H1 (cell line): Measurements from ENCODE around the gene LKAAEAR1. TPM values are rescaled to one million over a fixed set of nuclear protein-coding genes. Genes with fewer than 3 reads are reported as not detected.

Source experiments
- CTCF ChIA-PET: fragments of 300-600 bp; sonication (Branson Sonifier 250); formaldehyde crosslinking; loops from one replicate; lab custom pipeline; 2021; ENCODE audit not compliant: partially characterized antibody; lab: Charles Lee
- POLR2A ChIA-PET: fragments of 300-600 bp; sonication (Branson Sonifier 250); formaldehyde crosslinking; loops from one replicate; lab custom pipeline; 2021; ENCODE audit warnings: inconsistent platforms; ENCODE audit not compliant: partially characterized antibody; lab: Charles Lee
- DNase-seq, 2 experiments: peaks; one replicate each; pipeline versions ENCODE4 v3.0.0 to v3.0.0-alpha.2; 2010 to 2022; ENCODE audit warnings: low spot score in 2 of 2, low read depth in 1 of 2, mixed read lengths in 1 of 2
- FAIRE-seq: peaks from 2 replicates; lab custom pipeline; 2011; peaks lifted over from hg19 to GRCh38; lab: Jason Lieb, UNC
- H2AFZ ChIP-seq: 2 replicates; pipeline ENCODE4 v1.8.1; 2012; ENCODE audit warnings: low read length, inconsistent platforms
- H2AK5ac ChIP-seq: 2 replicates; pipeline ENCODE4 v1.6.1; 2013; ENCODE audit warnings: low read depth, low read length
- H2BK120ac ChIP-seq: replicated peaks from 2 replicates; pipeline ENCODE3; 2013; ENCODE audit warnings: low read depth, low read length, inconsistent platforms
- H2BK12ac ChIP-seq: 2 replicates; pipeline ENCODE4 v1.6.1; 2013; ENCODE audit warnings: low read depth, low read length
- H2BK15ac ChIP-seq: 2 replicates; pipeline ENCODE4 v1.6.1; 2013; ENCODE audit warnings: low read length
- H2BK20ac ChIP-seq: 2 replicates; pipeline ENCODE4 v1.6.1; 2013; ENCODE audit warnings: low read length
- H2BK5ac ChIP-seq: 2 replicates; pipeline ENCODE4 v1.6.1; 2013; ENCODE audit warnings: low read depth, low read length
- H3K14ac ChIP-seq: 2 replicates; pipeline ENCODE4 v1.6.1; 2013; ENCODE audit warnings: inconsistent platforms; ENCODE audit not compliant: insufficient read length
- H3K18ac ChIP-seq: 2 replicates; pipeline ENCODE4 v1.6.1; 2013; ENCODE audit warnings: low read length; ENCODE audit errors: extremely low read depth
- H3K23ac ChIP-seq: 2 replicates; pipeline ENCODE4 v1.6.1; 2013; ENCODE audit warnings: inconsistent platforms; ENCODE audit not compliant: insufficient read length
- H3K23me2 ChIP-seq: 2 replicates; pipeline ENCODE4 v1.6.1; 2013; ENCODE audit warnings: low read depth, low read length
- H3K27ac ChIP-seq: 2 replicates; pipeline ENCODE4 v1.6.1; 2011; ENCODE audit warnings: low read depth, low read length, inconsistent platforms
- H3K27me3 ChIP-seq, 4 experiments: replicated peaks in 1 of 4; 1 replicate in 1 of 4; 2 replicates in 3 of 4; pipeline versions ENCODE4 v1.6.1 to v1.8.1; 2011 to 2013; ENCODE audit warnings: low read length in 3 of 4, mild to moderate bottlenecking in 3 of 4, inconsistent platforms in 2 of 4, mixed read lengths in 2 of 4, moderate library complexity in 1 of 4; ENCODE audit not compliant: control insufficient read depth in 3 of 4, insufficient read depth in 3 of 4; ENCODE audit errors: extremely low read depth in 1 of 4
- H3K36me3 ChIP-seq, 4 experiments: 2 replicates each; pipeline versions ENCODE4 v1.6.1 to v1.8.1; 2011 to 2013; ENCODE audit warnings: mild to moderate bottlenecking in 4 of 4, low read length in 3 of 4, moderate library complexity in 2 of 4, control low read depth in 1 of 4, inconsistent platforms in 1 of 4; ENCODE audit not compliant: insufficient read depth in 4 of 4, control insufficient read depth in 2 of 4
- H3K4ac ChIP-seq: replicated peaks from 2 replicates; pipeline ENCODE3; 2013; ENCODE audit warnings: low read length, low read depth, mixed read lengths, inconsistent platforms; ENCODE audit not compliant: insufficient read length
- H3K4me1 ChIP-seq, 4 experiments: replicated peaks in 1 of 4; 1 replicate in 1 of 4; 2 replicates in 3 of 4; pipeline versions ENCODE4 v1.6.1 to v1.8.1; 2011 to 2013; ENCODE audit warnings: low read length in 3 of 4, inconsistent platforms in 2 of 4, mixed read lengths in 1 of 4; ENCODE audit not compliant: insufficient read depth in 4 of 4, control insufficient read depth in 3 of 4
- H3K4me2 ChIP-seq, 2 experiments: 2 replicates each; pipeline versions ENCODE4 v1.6.1 to v1.8.1; 2011 to 2013; ENCODE audit warnings: low read depth in 2 of 2, low read length in 2 of 2, control low read depth in 1 of 2, inconsistent platforms in 1 of 2, mild to moderate bottlenecking in 1 of 2; ENCODE audit not compliant: insufficient read depth in 1 of 2
- H3K4me3 ChIP-seq, 4 experiments: fragments of 200-600, 300-600 bp in 1 of 4; sonication (generic), shearing (Covaris generic), sonication (Bioruptor Twin) in 1 of 4; 2 replicates each; pipeline versions ENCODE4 v1.5.1 to v1.8.1; 2011 to 2016; ENCODE audit warnings: low read length in 4 of 4, low read depth in 3 of 4, control low read depth in 2 of 4, inconsistent platforms in 2 of 4, mild to moderate bottlenecking in 2 of 4, mixed read lengths in 1 of 4, moderate library complexity in 1 of 4; ENCODE audit not compliant: insufficient read depth in 2 of 4; ENCODE audit errors: extremely low read depth in 1 of 4
- H3K56ac ChIP-seq: replicated peaks from 2 replicates; pipeline ENCODE3; 2013; ENCODE audit warnings: low read depth, mild to moderate bottlenecking, mixed read lengths, low read length, inconsistent platforms; ENCODE audit not compliant: insufficient read length
- H3K79me1 ChIP-seq: 2 replicates; pipeline ENCODE4 v1.6.1; 2013; ENCODE audit warnings: low read depth, low read length, control low read depth
- H3K79me2 ChIP-seq, 2 experiments: 2 replicates each; pipeline versions ENCODE4 v1.6.1 to v1.8.1; 2012 to 2013; ENCODE audit warnings: low read length in 2 of 2, mild to moderate bottlenecking in 2 of 2, inconsistent platforms in 1 of 2; ENCODE audit not compliant: insufficient read depth in 2 of 2, control insufficient read depth in 1 of 2
- H3K9ac ChIP-seq, 4 experiments: replicated peaks in 1 of 4; 1 replicate in 1 of 4; 2 replicates in 3 of 4; pipeline versions ENCODE4 v1.6.1 to v1.8.1; 2011 to 2013; ENCODE audit warnings: low read depth in 3 of 4, low read length in 3 of 4, control low read depth in 2 of 4, mild to moderate bottlenecking in 2 of 4, moderate library complexity in 2 of 4, inconsistent platforms in 1 of 4; ENCODE audit errors: extremely low read depth in 1 of 4
- H3K9me3 ChIP-seq, 2 experiments: 2 replicates each; pipeline versions ENCODE4 v1.6.1 to v1.8.1; 2012 to 2013; ENCODE audit warnings: mild to moderate bottlenecking in 2 of 2, moderate library complexity in 2 of 2, control low read depth in 1 of 2, inconsistent platforms in 1 of 2, low read depth in 1 of 2, low read length in 1 of 2, mixed read lengths in 1 of 2; ENCODE audit not compliant: insufficient read depth in 2 of 2
- H4K20me1 ChIP-seq, 2 experiments: replicated peaks in 1 of 2; 2 replicates each; pipeline versions ENCODE3 to v1.8.1; 2011 to 2013; ENCODE audit warnings: inconsistent platforms in 2 of 2, low read length in 2 of 2, mild to moderate bottlenecking in 1 of 2; ENCODE audit not compliant: insufficient read depth in 2 of 2, control insufficient read depth in 1 of 2
- H4K5ac ChIP-seq: 2 replicates; pipeline ENCODE4 v1.6.1; 2013; ENCODE audit warnings: low read length, low read depth, mixed read lengths, inconsistent platforms; ENCODE audit not compliant: insufficient read length
- H4K8ac ChIP-seq: 2 replicates; pipeline ENCODE4 v1.8.0; 2013; ENCODE audit warnings: mild to moderate bottlenecking, moderate library complexity, low read length, inconsistent platforms; ENCODE audit not compliant: insufficient read depth; ENCODE audit errors: extremely low read depth
- H4K91ac ChIP-seq: replicated peaks from 2 replicates; pipeline ENCODE3; 2013; ENCODE audit warnings: low read length, mixed read lengths, inconsistent platforms; ENCODE audit not compliant: insufficient read length
- BCL11A ChIP-seq, 2 experiments: IDR thresholded peaks; one replicate each; pipeline ENCODE4 v1.6.1; 2011; ENCODE audit warnings: low read depth in 2 of 2, low read length in 2 of 2, mild to moderate bottlenecking in 2 of 2
- CHD2 ChIP-seq: IDR thresholded peaks from 2 replicates; pipeline ENCODE4 v1.6.1; 2012; ENCODE audit warnings: low read length, improper control_type of control experiment
- EP300 ChIP-seq, 2 experiments: IDR thresholded peaks; 1 replicate in 1 of 2; 2 replicates in 1 of 2; pipeline ENCODE4 v1.6.1; 2011 to 2012; ENCODE audit warnings: low read depth in 2 of 2, low read length in 2 of 2, mild to moderate bottlenecking in 2 of 2, borderline replicate concordance in 1 of 2, inconsistent platforms in 1 of 2, moderate library complexity in 1 of 2
- GABPA ChIP-seq: IDR thresholded peaks from 2 replicates; pipeline ENCODE4 v1.6.1; 2011; ENCODE audit warnings: mild to moderate bottlenecking, low read length, moderate library complexity, borderline replicate concordance; ENCODE audit not compliant: insufficient read depth
- HDAC6 ChIP-seq: IDR thresholded peaks from one replicate; pipeline ENCODE4 v1.7.1; 2012; ENCODE audit warnings: low read depth, mild to moderate bottlenecking, inconsistent platforms, low read length, moderate library complexity
- KDM5A ChIP-seq: fragments of 200-600 bp; IDR thresholded peaks from 2 replicates; pipeline ENCODE4 v1.7.1; 2012; ENCODE audit warnings: mild to moderate bottlenecking, low read length, inconsistent platforms, mixed read lengths
- POU5F1 ChIP-seq: IDR thresholded peaks from 2 replicates; pipeline ENCODE4 v1.6.1; 2011; ENCODE audit warnings: low read depth, mild to moderate bottlenecking, low read length, moderate library complexity
- SIRT6 ChIP-seq: IDR thresholded peaks from one replicate; pipeline ENCODE4 v1.7.1; 2012; ENCODE audit warnings: low read length, inconsistent platforms
- USF2 ChIP-seq: IDR thresholded peaks from 2 replicates; pipeline ENCODE4 v1.6.1; 2011; ENCODE audit warnings: low read length, improper control_type of control experiment
- YY1 ChIP-seq: IDR thresholded peaks from 2 replicates; pipeline ENCODE4 v1.6.1; 2011; ENCODE audit warnings: low read depth, mild to moderate bottlenecking, low read length
- ZNF274 ChIP-seq: IDR thresholded peaks from 2 replicates; pipeline ENCODE4 v1.7.0; 2012; ENCODE audit warnings: low read length, borderline replicate concordance; ENCODE audit errors: extremely low read depth
- WGBS, 2 experiments: shearing (Covaris generic) in 1 of 2; methylation state at CpG; one replicate each; pipeline versions ENCODE4 v1.1.6 to v1.1.7; 2013 to 2015; ENCODE audit warnings: low lambda C conversion rate in 2 of 2, mixed read lengths in 2 of 2, inconsistent platforms in 1 of 2, low coverage in 1 of 2, missing lambda C conversion rate in 1 of 2; ENCODE audit not compliant: insufficient replicate concordance in 2 of 2, insufficient coverage in 1 of 2, insufficient read length in 1 of 2; ENCODE audit errors: extremely low coverage in 1 of 2, missing lambda C conversion rate in 1 of 2; 5-methylcytosine and 5-hydroxymethylcytosine counted together
- polyA plus RNA-seq, 7 experiments: library from polyadenylated mRNA; depleted of rRNA in 3 of 7; stranded (reverse) in 5 of 7; unstranded in 2 of 7; fragments of >200 nt in 5 of 7; fragments of 200-250 nt in 2 of 7; gene quantifications; 1 replicate in 5 of 7; 2 replicates in 1 of 7; 4 replicates in 1 of 7; pipeline versions ENCODE4 v1.2.1 to v1.2.3, GENCODE V29; 2011 to 2013; ENCODE audit warnings: missing spikeins in 2 of 7, mixed read lengths in 2 of 7
- total RNA-seq: library from RNA; stranded (reverse); fragmentation: NEBNext Ultra II Directional; extraction: Animal tissue kit (Norgen Biotek cat#: 25700); gene quantifications from 2 replicates; pipeline ENCODE4 v1.2.1, GENCODE V29; 2021

Gene LKAAEAR1
- total and polyA plus RNA-seq, 2 of the 8 experiments (the other 6 are each of a cell fraction or from before 2014, with no cell fraction given): 0.41 to 0.53 TPM

GRCh38 chr20:64050261-64051032, 33.8 kb downstream of the LKAAEAR1 start:
- H3K18ac ChIP-seq: no peak overlapping the region; the same call in 1 of the 2 replicates
- no peak overlapping the region for H2BK20ac ChIP-seq
- no peaks in the 10 kb centered on the region for H3K79me2 ChIP-seq
- H3K79me1 ChIP-seq: no peaks in the 10 kb centered on the region
- H2BK5ac ChIP-seq: no peak overlapping the region
- no peak overlapping the region for H2BK120ac ChIP-seq
- no peak overlapping the region for H3K4me3 ChIP-seq
- no peaks in the 10 kb centered on the region for H4K20me1 ChIP-seq
- no peak overlapping the region for H3K27ac ChIP-seq
- H4K8ac ChIP-seq: no peak overlapping the region; the same call in 1 of the 2 replicates
- no peak for DNase-seq
- peak overlapping the region; percentile 17 to 53; a peak in 1 of 4 replicates for H3K4me2 ChIP-seq
- peaks cover 44 to 66% (median 56%) of the 10 kb centered on the region in 4 experiments for H3K27me3 ChIP-seq
- H3K56ac ChIP-seq: no peak overlapping the region
- no peak overlapping the region for H3K23ac ChIP-seq
- H3K4me1 ChIP-seq: peaks cover 0 to 29% (median 13%) of the 10 kb centered on the region in 4 experiments; a peak in 6 of 7 replicates
- H3K23me2 ChIP-seq: peaks cover 4% of the 10 kb centered on the region; the same call in 1 of the 2 replicates
- peak overlapping the region; percentile 72; the same call in 1 of the 2 replicates for H2BK15ac ChIP-seq
- 84% methylated on average over 23 of the region's 23 CpGs; no CpG with 5 or more reads in 1 of the 2 experiments for WGBS, 2 experiments
- H3K14ac ChIP-seq: no peak overlapping the region
- no peak overlapping the region for H3K4ac ChIP-seq
- FAIRE-seq: no peak
- POLR2A ChIA-PET: interaction anchor here (0.6 to 2.0 kb wide), 5 partner anchors 9 to 392 kb away, joined by 3 to 9 read pairs (median 3); partner anchors contain the start of genes PCMTD2 and RTEL1
- no peak overlapping the region for H4K5ac ChIP-seq
- CTCF ChIA-PET: interaction anchor here (0.6 to 15.0 kb wide), 6 partner anchors 9 to 1651 kb away, joined by 3 to 139 read pairs (median 16); partner anchors contain the start of genes LKAAEAR1, OPRL1 and RGS19
- H3K36me3 ChIP-seq: peaks cover 0 to 10% (median 0%) of the 10 kb centered on the region in 4 experiments; a peak in 1 of 8 replicates
- H2AFZ ChIP-seq: no peak overlapping the region
- H2BK12ac ChIP-seq: no peak overlapping the region
- 0 out of 2 replicates have a peak overlapping the region, but pooled peaks have one; percentile 39 for H2AK5ac ChIP-seq
- no peak overlapping the region for H3K9ac ChIP-seq
- no peaks in the 10 kb centered on the region for H3K9me3 ChIP-seq
- no peak overlapping the region for H4K91ac ChIP-seq
- no peak for TF ChIP-seq ZNF274
- TF ChIP-seq KDM5A: no peak
- no peak for TF ChIP-seq GABPA
- no peak for TF ChIP-seq USF2
- no peak for TF ChIP-seq BCL11A (IDR thresholded peaks at IDR 0.05; ENCODE audit: low read depth in 2 of 2, low read length in 2 of 2)
- no peak for TF ChIP-seq SIRT6
- TF ChIP-seq CHD2: no peak
- TF ChIP-seq POU5F1: no peak
- TF ChIP-seq HDAC6: no peak
- no peak for TF ChIP-seq YY1
- no peak for TF ChIP-seq EP300 (IDR thresholded peaks at IDR 0.05; ENCODE audit: borderline replicate concordance in 1 of 2, low read depth in 2 of 2, low read length in 2 of 2)
